HG03439 (cell line): ENCODE measurements around the gene RASGRP3.

ENCODE experiments used
- ATAC-seq: cut with Tn5 transposase; IDR thresholded peaks from one replicate; pipeline ENCODE4 v1.9.1; 2021; ENCODE audit warnings: mild to moderate bottlenecking, moderate library complexity; ENCODE audit not compliant: unreplicated experiment

RASGRP3 gene

GRCh38 chr2:33577084-33577483 is 100.6 kb downstream of the RASGRP3 start:
- ATAC-seq: no peak

- no peak for ATAC-seq
These were observed 101.2 kb downstream of the RASGRP3 start for GRCh38 chr2:33577668-33578067.

- ATAC-seq: no peak
These were observed 102.8 kb downstream of the RASGRP3 start for GRCh38 chr2:33579227-33579626.

- ATAC-seq: no peak
These were observed 105.4 kb downstream of the RASGRP3 start for GRCh38 chr2:33581872-33582271.

GRCh38 chr2:33583194-33583938 is 106.9 kb downstream of the RASGRP3 start:
- ATAC-seq: no peak

GRCh38 chr2:33586766-33587165 is 110.3 kb downstream of the RASGRP3 start:
- no peak for ATAC-seq

GRCh38 chr2:33588232-33588631 is 111.8 kb downstream of the RASGRP3 start:
- ATAC-seq: no peak

- no peak for ATAC-seq
These were observed 113.0 kb downstream of the RASGRP3 start for GRCh38 chr2:33589444-33589843.

- no peak for ATAC-seq
These were observed 118.9 kb downstream of the RASGRP3 start for GRCh38 chr2:33595385-33595784.

- ATAC-seq: no peak
These were observed 120.6 kb downstream of the RASGRP3 start for GRCh38 chr2:33597026-33597425.

- ATAC-seq: peak; percentile 48
These were observed 122.2 kb downstream of the RASGRP3 start for GRCh38 chr2:33598561-33599174.

GRCh38 chr2:33599175-33599942 is 122.9 kb downstream of the RASGRP3 start, which contains the start of gene FAM98A:
Gene FAM98A (minus strand): TSS chr2:33599299. CDS start chr2:33599221, 78 bp downstream.
- peak; percentile 95 for ATAC-seq

- no peak for ATAC-seq
These were observed 123.4 kb downstream of the RASGRP3 start for GRCh38 chr2:33599943-33600192.

GRCh38 chr2:33602201-33602830 is 125.9 kb downstream of the RASGRP3 start:
- ATAC-seq: no peak

- ATAC-seq: no peak
These were observed 127.0 kb downstream of the RASGRP3 start for GRCh38 chr2:33603416-33603815.

- no peak for ATAC-seq
These were observed 128.6 kb downstream of the RASGRP3 start for GRCh38 chr2:33605056-33605455.

GRCh38 chr2:33606100-33606499 is 129.7 kb downstream of the RASGRP3 start:
- ATAC-seq: no peak

GRCh38 chr2:33606622-33607021 is 130.2 kb downstream of the RASGRP3 start:
- ATAC-seq: no peak

GRCh38 chr2:33607251-33607721 is 130.8 kb downstream of the RASGRP3 start:
- ATAC-seq: no peak

GRCh38 chr2:33607905-33608304 is 131.5 kb downstream of the RASGRP3 start:
- ATAC-seq: no peak

GRCh38 chr2:33614190-33614589 is 137.7 kb downstream of the RASGRP3 start:
- no peak for ATAC-seq
